GM21367 (cell line): ENCODE data around the gene AGPAT4.

Experiments used
- ATAC-seq: cut with Tn5 transposase; IDR thresholded peaks from one replicate; pipeline ENCODE4 v1.9.1; 2021; ENCODE audit not compliant: unreplicated experiment

The AGPAT4 gene

DNA sequence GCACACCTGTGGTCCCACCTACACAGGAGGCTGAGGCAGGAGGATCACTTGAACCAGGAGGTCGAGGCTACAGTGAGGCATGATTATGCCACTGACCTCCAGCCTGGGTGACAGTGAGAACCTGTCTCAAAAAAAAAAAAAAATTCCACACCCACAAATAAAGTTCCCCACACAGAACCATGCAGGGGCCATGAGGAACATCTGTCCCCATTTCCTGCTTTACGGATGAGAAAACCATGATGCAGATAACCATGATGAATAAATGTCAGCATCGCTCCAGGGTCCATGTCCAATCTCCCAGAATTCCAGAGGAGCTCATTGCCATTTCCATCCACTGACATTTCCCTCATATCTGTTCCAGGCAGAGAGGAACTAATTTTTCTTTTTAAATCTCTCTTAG is 16.9 kb upstream of the AGPAT4 start:
- no peak for ATAC-seq

DNA sequence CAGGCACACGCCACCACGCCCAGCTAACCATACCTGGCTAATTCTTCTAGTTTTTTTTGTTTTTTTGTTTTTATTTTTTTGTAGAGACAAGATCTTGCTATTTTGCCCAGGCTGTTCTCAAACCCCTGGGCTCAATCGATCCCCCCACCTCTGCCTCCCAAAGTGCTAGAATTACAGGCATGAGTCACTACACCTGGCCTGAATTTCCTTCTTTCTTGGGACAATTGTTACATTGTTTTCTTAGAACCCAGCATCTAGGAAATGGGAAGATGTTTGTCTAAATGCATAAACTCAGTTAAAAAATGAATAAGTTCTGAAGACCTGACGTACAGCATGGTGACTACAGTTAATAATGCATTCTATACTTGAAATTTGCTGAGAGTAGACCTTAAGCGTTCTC is 10.8 kb upstream of the AGPAT4 start:
- no peak for ATAC-seq

DNA sequence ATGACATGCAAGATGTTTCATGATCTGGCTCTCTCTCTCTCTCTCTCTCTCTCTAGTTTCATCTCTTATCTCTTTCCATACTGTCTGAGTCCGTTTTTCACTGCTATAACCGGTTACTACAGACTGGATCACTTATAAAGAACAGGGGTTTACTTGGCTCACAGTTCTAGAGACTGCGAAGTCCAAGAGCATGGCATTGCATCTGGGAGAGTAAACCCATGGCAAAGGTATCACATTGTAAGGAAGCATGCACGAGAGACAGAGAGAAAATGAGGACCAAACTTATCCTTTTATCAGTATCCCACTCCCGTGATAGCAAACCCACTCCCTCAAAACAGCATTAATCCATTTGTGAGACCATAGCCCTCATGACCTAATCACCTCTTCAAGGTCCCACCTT is 7.2 kb upstream of the AGPAT4 start:
- ATAC-seq: no peak

DNA sequence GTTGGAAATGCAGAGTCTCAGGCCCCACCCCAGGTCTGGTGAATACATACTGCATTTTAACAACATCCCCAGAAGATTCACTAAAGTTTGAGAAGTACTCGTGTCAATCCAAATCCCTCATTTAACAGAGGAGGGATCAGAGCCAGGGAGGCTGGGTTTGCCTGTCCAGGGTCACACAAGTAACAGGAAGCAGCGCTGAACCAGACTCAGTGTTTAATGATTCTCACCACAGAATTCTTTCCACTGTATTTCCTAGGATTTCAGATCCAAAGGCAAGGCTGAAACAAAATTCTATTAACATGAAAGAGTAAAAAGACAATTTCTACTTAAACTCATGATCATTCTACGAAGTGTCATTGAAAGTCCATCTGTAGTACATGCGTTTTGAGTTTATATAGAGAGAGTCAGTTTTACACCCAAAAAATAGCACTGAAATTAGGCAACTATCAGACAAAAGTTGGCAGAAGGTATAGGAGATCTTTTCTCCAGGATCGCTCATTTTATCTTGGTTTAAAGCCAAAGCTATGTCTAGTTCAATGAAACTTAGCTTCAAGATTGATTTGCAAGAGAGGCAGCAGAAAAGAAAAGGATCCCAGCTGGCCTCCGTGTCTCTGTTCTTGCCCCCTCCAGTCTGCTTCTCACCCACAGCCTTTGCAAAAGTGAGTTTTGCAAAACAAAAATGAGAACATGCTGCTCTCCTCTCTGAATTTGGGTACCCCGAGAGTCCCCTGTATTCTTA is 6.0 kb upstream of the AGPAT4 start:
- no peak for ATAC-seq

DNA sequence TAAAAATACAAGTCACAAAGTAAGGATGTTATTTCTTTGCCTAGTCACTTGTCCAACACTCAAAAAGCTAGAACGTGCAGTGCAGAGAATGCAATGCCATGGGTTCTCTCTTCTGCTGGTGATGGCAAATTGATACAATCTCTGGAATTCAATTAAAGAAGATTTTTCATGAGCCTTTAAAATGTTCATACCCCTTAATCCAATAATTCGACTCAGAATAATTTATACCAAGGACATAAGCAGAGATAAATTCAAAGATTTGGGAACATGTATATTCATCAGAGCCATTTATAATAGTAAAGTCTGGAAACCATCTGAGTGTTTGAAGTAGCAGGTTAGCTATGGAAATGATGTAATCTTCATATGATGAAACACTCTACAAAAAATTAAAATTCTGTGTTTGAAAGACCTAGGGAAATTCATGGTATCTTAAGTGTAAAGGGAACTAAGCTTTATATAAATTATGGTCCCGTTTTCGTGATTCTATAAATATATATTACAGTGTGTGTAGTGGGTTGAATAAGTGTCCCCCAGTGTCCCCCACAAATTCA is 2.8 kb upstream of the AGPAT4 start:
- no peak for ATAC-seq

DNA sequence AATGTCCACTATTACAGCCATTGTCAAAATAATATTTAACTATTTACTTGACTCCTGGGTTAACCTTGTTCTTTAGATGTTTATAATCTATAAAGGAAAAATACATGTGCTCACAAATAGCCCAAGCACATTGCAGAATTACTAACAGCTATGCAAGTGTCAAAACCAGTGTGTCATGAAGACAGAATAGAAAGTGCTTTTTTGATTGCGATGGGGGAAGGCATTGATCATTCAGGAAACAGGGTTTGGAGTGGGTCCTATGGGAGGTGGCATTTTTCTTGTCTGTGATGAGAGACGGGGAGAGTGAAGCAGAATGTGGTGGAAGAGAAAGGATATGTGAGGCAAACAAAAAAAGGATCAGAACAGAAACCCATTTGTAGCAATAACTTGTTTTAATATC is 1.0 kb upstream of the AGPAT4 start:
- no peak for ATAC-seq

DNA sequence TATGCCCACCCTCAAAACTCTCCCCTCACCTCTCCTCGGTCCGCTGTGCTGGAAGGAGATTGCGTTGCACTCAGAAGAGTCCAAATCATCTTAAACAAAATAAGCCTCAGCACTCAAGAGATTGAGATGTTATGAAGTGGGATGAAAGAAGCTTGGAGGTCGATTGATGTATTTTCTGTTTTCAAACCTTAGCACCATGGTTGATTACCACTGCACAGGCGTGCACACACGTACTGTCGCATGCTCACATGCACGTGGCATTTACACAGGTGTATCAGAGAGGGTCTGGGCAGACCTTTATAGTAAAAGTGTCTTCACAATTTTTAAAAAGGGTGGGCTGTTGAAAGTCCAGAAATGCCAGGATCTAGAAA is 612 bp upstream of the AGPAT4 start:
- no peak for ATAC-seq

DNA sequence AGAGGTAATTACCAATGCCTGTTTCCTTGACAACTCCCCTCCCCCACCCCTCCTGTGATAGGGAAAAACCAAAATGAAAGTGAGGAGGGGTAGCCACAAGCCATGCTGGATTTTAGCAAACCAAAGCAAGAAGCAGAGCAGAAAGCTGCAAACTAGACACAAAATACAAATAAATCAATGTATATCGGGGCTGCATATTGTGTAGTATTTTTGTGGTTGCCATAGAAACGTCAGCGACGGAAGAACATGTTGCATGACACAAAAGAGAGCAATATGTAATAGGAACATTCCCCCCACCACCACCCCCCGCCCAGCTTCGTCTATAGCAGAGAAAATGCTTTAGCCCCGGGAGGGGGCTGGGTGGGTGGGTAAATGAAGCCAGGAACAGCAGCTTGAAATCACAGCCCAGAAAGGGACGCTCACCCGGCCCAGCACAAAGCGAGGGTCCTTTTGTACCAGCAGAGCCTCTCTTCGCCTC is 548 bp downstream of the AGPAT4 start:
- ATAC-seq: no peak

DNA sequence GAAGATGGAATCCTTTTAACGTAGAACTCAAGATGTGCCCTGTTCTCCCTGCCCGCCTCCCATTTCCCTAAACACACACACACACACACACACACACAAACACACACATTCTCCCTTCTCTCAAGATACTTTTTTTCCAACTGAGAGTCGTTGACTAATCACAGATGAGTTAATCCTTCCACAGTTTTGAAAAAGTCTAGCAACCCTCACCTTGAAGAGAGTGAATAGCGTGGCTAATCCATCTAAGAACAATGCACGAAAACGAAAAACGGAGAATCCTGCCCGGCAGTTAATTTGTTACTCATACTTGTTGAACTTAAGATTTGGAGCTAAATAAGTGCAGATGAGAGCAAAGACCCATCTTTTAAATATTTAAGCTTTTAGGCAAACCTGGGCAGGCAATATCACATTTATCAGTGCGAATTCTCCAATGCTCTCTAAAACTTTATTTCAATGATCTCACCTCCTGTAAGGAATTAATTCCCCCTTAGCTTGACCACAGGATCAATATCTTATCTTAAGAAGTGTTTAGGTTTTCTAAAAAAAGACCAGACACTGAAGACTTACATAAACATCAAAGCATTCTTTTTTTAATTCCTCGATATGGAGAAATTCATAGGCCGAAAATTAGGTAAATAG is 1.1 kb downstream of the AGPAT4 start:
- ATAC-seq: no peak

DNA sequence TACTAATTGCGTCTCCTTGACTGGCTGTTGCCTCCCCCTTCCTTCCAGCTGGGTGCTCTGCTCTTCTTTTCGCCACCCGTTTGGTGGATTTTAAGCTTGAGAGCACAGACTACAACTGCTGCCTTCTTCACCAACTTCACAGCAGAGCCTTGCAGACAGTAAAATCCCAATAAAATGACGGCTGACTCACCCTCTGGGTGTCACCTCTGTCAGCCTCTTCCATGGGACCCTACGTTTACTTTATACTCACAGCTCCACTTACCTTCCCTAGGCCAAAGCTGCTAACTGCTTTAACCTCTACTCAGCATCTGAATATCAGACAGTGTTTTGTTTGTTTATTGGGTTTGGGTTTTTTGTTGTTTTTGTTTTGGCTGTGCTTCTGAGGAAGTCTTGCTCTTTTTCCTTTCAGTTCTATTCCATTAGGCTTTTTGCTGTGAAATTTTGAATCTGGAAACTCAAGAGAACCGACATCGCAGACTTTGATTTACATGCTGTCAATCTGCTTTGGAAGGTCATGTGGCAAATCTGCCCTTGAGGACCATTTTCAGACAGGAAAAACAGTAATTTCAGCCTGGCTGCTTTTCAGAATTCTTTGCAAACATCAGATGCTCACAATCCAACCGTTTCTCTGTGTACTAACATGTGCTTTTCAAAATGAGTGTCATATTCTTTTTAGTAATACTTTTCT is 2.4 kb downstream of the AGPAT4 start:
- ATAC-seq: no peak

DNA sequence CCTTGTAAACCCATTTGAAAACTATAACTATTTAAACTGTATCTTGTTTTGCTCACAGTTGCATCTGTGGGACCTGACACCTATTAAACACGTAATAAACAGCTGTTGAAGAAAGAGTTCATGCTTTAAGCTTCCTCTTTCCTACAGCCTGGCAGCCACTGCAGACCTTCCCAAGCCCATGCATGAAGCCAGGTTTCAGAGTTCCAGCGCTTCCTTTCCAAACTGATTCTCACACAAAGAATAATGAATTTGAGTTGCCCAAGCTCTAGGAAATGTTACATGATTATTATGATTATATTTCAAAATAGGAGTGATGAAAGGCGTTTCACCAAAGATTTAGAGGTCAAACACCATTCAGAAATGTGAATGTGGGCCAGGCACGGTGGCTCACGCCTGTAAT is 3.7 kb downstream of the AGPAT4 start:
- ATAC-seq: no peak

DNA sequence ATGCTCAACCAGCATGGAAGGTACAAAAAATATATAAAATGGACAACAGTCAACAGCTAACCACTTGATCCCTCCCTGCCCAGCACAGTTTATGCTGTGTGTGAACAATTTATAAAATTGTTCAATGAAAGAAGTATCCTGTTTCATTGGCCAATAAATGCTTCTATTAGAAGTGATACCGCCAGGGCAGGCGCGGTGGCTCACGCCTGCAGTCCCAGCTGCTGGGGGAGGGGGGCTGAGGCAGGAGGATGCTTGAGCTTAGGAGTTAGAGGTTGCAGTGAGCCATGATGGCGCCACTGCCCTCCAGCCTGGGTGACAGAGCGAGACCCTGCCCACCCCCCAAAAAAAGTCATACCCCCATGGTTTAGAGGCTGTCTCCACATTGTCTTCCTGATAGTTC is 4.6 kb downstream of the AGPAT4 start:
- no peak for ATAC-seq

DNA sequence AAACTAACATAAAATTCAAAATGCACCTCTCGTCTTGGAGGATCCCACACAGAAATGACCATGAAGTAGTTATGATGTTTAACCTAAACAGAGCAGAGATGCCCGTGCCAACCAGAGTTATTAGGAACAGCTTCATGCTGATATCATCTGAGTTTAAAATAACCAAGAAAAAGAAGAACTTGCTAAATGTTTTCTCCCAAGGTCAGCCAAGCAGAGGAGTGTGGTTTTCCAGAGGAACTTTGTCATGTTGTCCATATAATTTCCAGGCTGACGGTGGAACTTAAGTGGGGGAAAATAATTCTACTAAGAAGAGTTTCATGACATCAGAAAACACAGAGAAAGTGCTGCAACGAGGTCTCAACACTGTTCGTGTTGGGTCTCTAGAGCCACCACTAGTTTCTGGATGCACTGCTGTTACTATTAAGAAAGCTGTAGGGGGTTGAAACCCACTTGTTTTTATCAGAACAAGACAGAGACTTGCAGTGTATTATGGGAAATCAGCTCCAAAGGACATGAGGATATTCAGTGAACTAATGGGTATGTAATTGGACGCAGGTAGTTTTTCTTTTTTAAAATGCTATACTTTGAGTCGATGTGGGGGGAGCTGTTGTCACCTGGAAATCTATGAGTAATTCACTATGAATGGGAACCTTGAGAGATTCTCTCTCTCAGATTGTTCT is 5.2 kb downstream of the AGPAT4 start:
- no peak for ATAC-seq

DNA sequence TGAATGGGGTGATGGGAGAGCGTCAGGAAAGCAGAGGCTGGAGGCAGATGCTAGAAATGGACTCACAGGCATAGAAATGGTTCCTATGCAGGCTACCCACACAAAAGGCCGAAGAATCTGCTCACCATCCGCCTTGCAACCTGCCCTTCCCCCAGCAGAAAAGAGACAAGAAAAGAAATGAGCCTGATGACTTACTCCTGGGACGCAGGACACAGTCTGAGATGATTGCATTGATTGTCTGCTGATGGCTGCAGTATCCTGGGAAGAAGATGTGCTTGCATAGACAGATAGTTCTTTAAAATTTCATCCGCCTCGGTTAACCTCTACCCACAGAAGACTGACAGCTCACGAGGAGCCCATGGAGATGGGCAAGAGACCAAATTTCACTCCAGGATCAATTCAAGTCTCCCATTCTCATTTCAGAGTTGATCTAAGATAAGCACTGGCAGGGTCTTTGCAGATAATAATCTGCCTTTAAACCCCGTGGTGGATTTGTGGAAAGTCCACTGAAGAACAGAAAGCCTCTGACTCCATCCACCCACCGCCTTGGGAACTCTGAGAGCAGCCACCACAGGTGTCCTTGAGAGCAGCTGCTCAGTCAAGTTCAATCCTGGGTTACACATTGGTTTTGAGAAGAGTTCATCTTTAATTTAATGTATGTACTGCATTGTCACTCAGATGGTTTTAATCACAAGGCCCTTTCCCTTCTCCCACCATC is 7.2 kb downstream of the AGPAT4 start:
- ATAC-seq: no peak

DNA sequence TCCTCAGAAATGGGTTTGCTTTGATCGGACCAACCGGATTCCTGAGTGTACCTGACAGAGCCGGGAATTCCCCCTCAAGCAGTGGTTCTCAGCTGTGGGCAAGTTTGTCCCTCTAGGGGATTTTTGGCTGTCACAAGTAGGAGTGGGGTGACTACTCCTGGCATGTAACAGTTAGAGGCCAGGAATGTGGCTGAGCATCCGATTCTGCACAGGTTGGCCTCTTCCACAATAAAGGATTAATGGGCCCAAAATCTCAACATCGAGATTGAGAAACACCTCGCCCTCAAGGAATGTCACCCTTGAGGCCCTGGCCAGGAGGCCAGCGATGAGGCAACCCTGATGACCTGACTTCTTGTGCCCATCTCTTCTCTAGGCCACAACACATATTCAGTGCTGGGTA is 7.9 kb downstream of the AGPAT4 start:
- ATAC-seq: no peak

DNA sequence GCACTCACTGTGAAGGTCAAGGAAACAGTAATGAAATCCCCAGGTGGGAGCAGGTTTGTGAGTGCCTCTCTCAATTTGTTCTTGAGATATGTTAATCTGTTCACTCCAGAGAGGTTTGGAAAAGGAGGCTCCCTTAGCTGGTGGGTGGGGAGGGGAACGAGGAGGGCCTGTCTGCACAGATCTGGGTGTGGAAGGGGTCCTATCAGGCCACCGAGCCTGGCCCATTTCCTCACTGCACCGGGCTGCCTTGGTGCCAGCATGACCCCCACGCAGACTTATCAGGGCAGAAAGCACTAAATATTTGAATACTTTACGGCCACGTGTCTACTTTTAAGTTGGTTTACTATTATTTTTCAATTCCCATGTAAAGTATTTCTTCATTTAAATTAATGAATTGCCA is 8.3 kb downstream of the AGPAT4 start:
- ATAC-seq: no peak

DNA sequence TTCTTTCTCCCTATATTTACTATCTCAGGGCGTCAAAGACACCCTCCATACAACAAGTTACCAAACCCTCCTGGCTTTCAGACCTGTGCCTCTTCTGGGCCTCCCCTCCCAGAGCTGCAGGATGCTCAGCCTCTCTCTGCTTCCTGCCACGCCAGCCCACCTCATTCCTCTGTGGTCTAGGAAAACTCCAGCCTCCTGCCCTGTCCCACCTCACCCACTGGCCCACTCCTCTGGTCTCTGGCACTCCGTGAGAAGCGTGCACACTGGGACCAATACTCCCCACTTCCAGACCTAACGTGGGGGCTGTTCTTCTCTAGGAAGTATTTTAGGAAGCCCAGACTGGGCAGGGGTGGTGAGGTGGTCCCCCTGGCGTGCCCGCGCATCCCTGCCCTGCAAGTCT is 9.7 kb downstream of the AGPAT4 start:
- no peak for ATAC-seq

DNA sequence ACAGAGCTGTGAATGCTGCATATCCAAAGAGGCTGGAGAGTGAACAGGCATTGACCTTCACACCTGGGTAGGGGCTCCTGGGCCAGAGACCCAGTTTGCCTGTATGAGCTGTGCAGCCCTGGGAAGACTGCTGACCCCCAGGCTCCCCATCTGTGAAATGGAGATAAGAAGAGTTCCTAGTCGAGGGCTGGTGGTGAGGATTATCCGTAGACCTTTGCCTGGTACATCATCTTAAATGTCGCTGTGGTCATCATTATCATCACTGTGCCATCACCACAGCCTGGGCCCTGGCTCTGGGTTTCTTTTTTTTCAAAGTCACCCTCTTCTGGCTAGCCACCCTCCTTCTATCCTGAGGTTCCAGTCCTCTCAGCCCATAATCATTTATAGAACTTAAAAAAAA is 12.0 kb downstream of the AGPAT4 start:
- no peak for ATAC-seq

DNA sequence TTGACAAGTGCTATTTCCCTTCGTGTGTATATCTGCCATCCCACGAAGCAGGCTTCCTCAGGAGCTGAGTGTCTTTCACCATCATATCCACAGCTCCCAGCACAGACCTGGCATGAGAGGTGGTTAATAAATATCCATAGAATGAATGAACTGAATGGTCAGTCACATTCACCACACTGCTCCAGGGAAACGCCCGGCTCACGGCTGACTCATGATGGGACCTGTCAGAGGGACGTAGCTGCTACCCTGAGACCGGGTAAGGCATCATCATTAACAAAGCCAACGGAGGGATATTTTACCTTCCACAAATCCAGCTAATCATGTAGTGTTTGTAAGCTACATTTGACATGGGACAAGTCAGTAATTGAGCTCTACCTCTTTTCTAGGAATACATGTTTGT is 12.5 kb downstream of the AGPAT4 start:
- ATAC-seq: no peak

DNA sequence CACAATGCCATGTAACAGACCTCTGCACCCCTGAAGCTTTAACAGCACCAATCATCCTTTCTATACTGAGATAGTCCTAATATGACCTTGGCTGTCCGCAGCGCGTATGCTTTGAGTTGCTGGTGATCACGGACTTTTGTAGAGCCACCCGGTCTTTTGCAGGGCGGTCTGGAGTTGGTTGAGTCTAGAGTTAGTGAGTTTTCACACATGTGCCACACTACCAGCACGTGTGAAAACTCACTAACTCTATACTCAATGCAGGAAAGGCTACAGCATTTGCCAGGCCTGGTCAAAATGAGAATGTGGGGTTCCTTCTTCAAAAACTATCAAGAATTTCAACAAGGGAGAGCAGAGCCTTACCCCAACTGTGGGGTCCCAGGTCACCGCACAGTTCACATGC is 14.6 kb downstream of the AGPAT4 start:
- ATAC-seq: no peak
